ENCODE data around the gene TBL3. TPM values are rescaled to one million over a fixed set of nuclear protein-coding genes. Genes with fewer than 3 reads are reported as not detected.

TBL3 gene
- total and polyA plus RNA-seq, 9 of the 15 experiments (the other 6 are each of a cell fraction or from before 2014, with no cell fraction given): 0.97 to 117 (median 24.5) TPM

GRCh38 chr16:2023092-2024031, 51.5 kb downstream of the TBL3 start (continued):
- no peak for TF ChIP-seq ZBTB8A (IDR thresholded peaks at IDR 0.05; ENCODE audit: partially characterized antibody)
- TF ChIP-seq KDM1A (IDR thresholded peaks at IDR 0.05): no peak
- TF ChIP-seq TCF7L2 (IDR thresholded peaks at IDR 0.05; ENCODE audit: low read depth, low read length): no peak
- no peak for TF ChIP-seq XRCC3 (IDR thresholded peaks at IDR 0.05)
- no peak for TF ChIP-seq ZEB2 (IDR thresholded peaks at IDR 0.05)
- no peak for TF ChIP-seq TRIM25 (IDR thresholded peaks at IDR 0.05; ENCODE audit: borderline replicate concordance)
- no peak for TF ChIP-seq DMBX1 (CRISPR knock-in tag; IDR thresholded peaks at IDR 0.05; ENCODE audit: borderline replicate concordance)
- TF ChIP-seq ZNF717 (CRISPR knock-in tag; IDR thresholded peaks at IDR 0.05): no peak
- no peak for TF ChIP-seq ETS2 (tag; IDR thresholded peaks at IDR 0.05; ENCODE audit: borderline replicate concordance, poor library complexity, severe bottlenecking)
- no peak for TF ChIP-seq RERE (CRISPR knock-in tag; IDR thresholded peaks at IDR 0.05; ENCODE audit: borderline replicate concordance)
- TF ChIP-seq KHSRP (IDR thresholded peaks at IDR 0.05): no peak
- no peak for TF ChIP-seq ZNF212 (CRISPR knock-in tag; IDR thresholded peaks at IDR 0.05)
- no peak for TF ChIP-seq PCBP2 (IDR thresholded peaks at IDR 0.05; ENCODE audit: low read depth, low read length, poor library complexity, severe bottlenecking)
- no peak for TF ChIP-seq ZNF217 (CRISPR knock-in tag; IDR thresholded peaks at IDR 0.05)
- TF ChIP-seq ZNF354B (CRISPR knock-in tag; IDR thresholded peaks at IDR 0.05): no peak
- no peak for TF ChIP-seq ZKSCAN8 (CRISPR knock-in tag; IDR thresholded peaks at IDR 0.05)
- TF ChIP-seq RNF2 (IDR thresholded peaks at IDR 0.05): no peak
- peak; percentile 63 for TF ChIP-seq ZBTB33 (CRISPR knock-in tag; IDR thresholded peaks at IDR 0.05)
